Midbrain (tissue), 1 donor: ENCODE measurements around the gene S100A3.
A peak's percentile ranks its signal among the peaks of the same experiment; 100 is the strongest.

ENCODE experiments used
- DNase-seq: peaks from one replicate; lab custom pipeline; 2025; lab: John Stamatoyannopoulos, UW

S100A3 gene

GRCh38 chr1:153547560-153548551 lies 1.2 kb downstream of the S100A3 start:
- no peak for DNase-seq

- DNase-seq, result no peak
Measured at GRCh38 chr1:153546796-153547559, 2.1 kb downstream of the S100A3 start.

- no peak for DNase-seq
Measured at GRCh38 chr1:153546371-153546770, 2.7 kb downstream of the S100A3 start.

- DNase-seq, result peak; percentile 9
Measured at GRCh38 chr1:153545067-153546055, 3.7 kb downstream of the S100A3 start, which contains the start of gene S100A4. Gene S100A4, minus strand, starts transcription at chr1:153545806. Its CDS starts 1,012 bp downstream, at chr1:153544794.

- no peak for DNase-seq
Measured at GRCh38 chr1:153544453-153545066, 4.5 kb downstream of the S100A3 start.

- DNase-seq, result no peak
Measured at GRCh38 chr1:153543736-153544135, 5.3 kb downstream of the S100A3 start.

GRCh38 chr1:153542956-153543711 lies 5.9 kb downstream of the S100A3 start:
- no peak for DNase-seq

- no peak for DNase-seq
Measured at GRCh38 chr1:153541641-153542590, 7.1 kb downstream of the S100A3 start.

- no peak for DNase-seq
Measured at GRCh38 chr1:153540394-153541361, 8.4 kb downstream of the S100A3 start, which contains the start of gene S100A5. Gene S100A5, minus strand, starts transcription at chr1:153540934. Its CDS starts 743 bp downstream, at chr1:153540191.

GRCh38 chr1:153539395-153540093 lies 9.5 kb downstream of the S100A3 start:
- DNase-seq, result no peak

GRCh38 chr1:153538315-153538821 lies 10.7 kb downstream of the S100A3 start:
- DNase-seq, result no peak

- no peak for DNase-seq
Measured at GRCh38 chr1:153537376-153537730, 11.7 kb downstream of the S100A3 start.

GRCh38 chr1:153536671-153537375 lies 12.2 kb downstream of the S100A3 start:
- DNase-seq, result no peak

GRCh38 chr1:153536012-153536670 lies 12.9 kb downstream of the S100A3 start:
- DNase-seq, result peak; percentile 49

- peak; percentile 15 for DNase-seq
Measured at GRCh38 chr1:153535242-153536011, 13.6 kb downstream of the S100A3 start, which contains the start of gene S100A6. Gene S100A6, minus strand, starts transcription at chr1:153535991. Its CDS starts 652 bp downstream, at chr1:153535339.
